H9 (cell line): ENCODE results near the gene METTL1. TPM values are rescaled to one million over a fixed set of nuclear protein-coding genes. Genes with fewer than 3 reads are reported as not detected.
A peak's percentile ranks its signal among the peaks of the same experiment; 100 is the strongest.

Source experiments
- DNase-seq: peaks from one replicate; pipeline ENCODE4 v3.0.0-alpha.2; 2017
- H2AFZ ChIP-seq: one replicate; pipeline ENCODE4 v1.6.1; 2013; ENCODE audit warnings: mild to moderate bottlenecking, low read length, control low read depth, moderate library complexity
- H2AK5ac ChIP-seq: 2 replicates; pipeline ENCODE4 v1.6.1; 2013; ENCODE audit warnings: low read length, control low read depth, mixed read lengths; ENCODE audit not compliant: insufficient read length
- H2BK120ac ChIP-seq: one replicate; pipeline ENCODE4 v1.6.1; 2013; ENCODE audit warnings: low read depth, mild to moderate bottlenecking, low read length, control low read depth, inconsistent platforms; ENCODE audit not compliant: poor library complexity, severe bottlenecking
- H2BK12ac ChIP-seq: 2 replicates; pipeline ENCODE4 v1.6.1; 2013; ENCODE audit warnings: low read length, control low read depth, mixed read lengths, low read depth; ENCODE audit not compliant: insufficient read length
- H2BK15ac ChIP-seq: 2 replicates; pipeline ENCODE4 v1.6.1; 2013; ENCODE audit warnings: low read depth, low read length, control low read depth
- H2BK20ac ChIP-seq: one replicate; pipeline ENCODE4 v1.6.1; 2013; ENCODE audit warnings: low read depth, mild to moderate bottlenecking, low read length, control low read depth, inconsistent platforms; ENCODE audit not compliant: poor library complexity, severe bottlenecking
- H2BK5ac ChIP-seq: 2 replicates; pipeline ENCODE4 v1.6.1; 2013; ENCODE audit warnings: low read length, control low read depth, mixed read lengths; ENCODE audit not compliant: insufficient read length
- H3K14ac ChIP-seq: 2 replicates; pipeline ENCODE4 v1.6.1; 2013; ENCODE audit warnings: low read length, control low read depth; ENCODE audit not compliant: insufficient read depth
- H3K18ac ChIP-seq: 2 replicates; pipeline ENCODE4 v1.6.1; 2013; ENCODE audit warnings: low read depth, mild to moderate bottlenecking, mixed read lengths, low read length, control low read depth; ENCODE audit not compliant: insufficient read length
- H3K23ac ChIP-seq: 2 replicates; pipeline ENCODE4 v1.6.1; 2013; ENCODE audit warnings: low read length, control low read depth, mixed read lengths, low read depth; ENCODE audit not compliant: insufficient read length
- H3K23me2 ChIP-seq: 2 replicates; pipeline ENCODE4 v1.6.1; 2013; ENCODE audit warnings: low read depth, mild to moderate bottlenecking, mixed read lengths, low read length, control low read depth; ENCODE audit not compliant: insufficient read length, poor library complexity, severe bottlenecking
- H3K27ac ChIP-seq: 2 replicates; pipeline ENCODE4 v1.5.1; 2013; ENCODE audit warnings: low read length, control low read depth, mixed read lengths, low read depth; ENCODE audit not compliant: insufficient read length
- H3K27me3 ChIP-seq: 2 replicates; pipeline ENCODE4 v1.6.1; 2013; ENCODE audit warnings: low read length, control low read depth, inconsistent platforms; ENCODE audit not compliant: insufficient read depth
- H3K4ac ChIP-seq: 2 replicates; pipeline ENCODE4 v1.6.1; 2013; ENCODE audit warnings: low read depth, mild to moderate bottlenecking, control low read depth, inconsistent platforms, low read length, moderate library complexity
- H3K4me1 ChIP-seq: 2 replicates; pipeline ENCODE4 v1.6.1; 2013; ENCODE audit warnings: low read length, control low read depth, inconsistent platforms; ENCODE audit not compliant: insufficient read depth
- H3K4me2 ChIP-seq: 2 replicates; pipeline ENCODE4 v1.6.1; 2013; ENCODE audit warnings: low read length, control low read depth, mixed read lengths; ENCODE audit not compliant: insufficient read length, insufficient read depth
- H3K56ac ChIP-seq: 2 replicates; pipeline ENCODE4 v1.6.1; 2013; ENCODE audit warnings: low read depth, mild to moderate bottlenecking, mixed read lengths, low read length, control low read depth; ENCODE audit not compliant: insufficient read length
- H3K79me1 ChIP-seq: 2 replicates; pipeline ENCODE4 v1.6.1; 2013; ENCODE audit warnings: low read depth, mild to moderate bottlenecking, moderate library complexity, low read length, control low read depth, inconsistent platforms; ENCODE audit not compliant: insufficient read depth, poor library complexity, severe bottlenecking
- H3K79me2 ChIP-seq: 2 replicates; pipeline ENCODE4 v1.6.1; 2013; ENCODE audit warnings: low read length, control low read depth, inconsistent platforms; ENCODE audit not compliant: insufficient read depth
- H3K9ac ChIP-seq: 2 replicates; pipeline ENCODE4 v1.6.1; 2013; ENCODE audit warnings: low read length, control low read depth, mixed read lengths; ENCODE audit not compliant: insufficient read length; ENCODE audit errors: extremely low read depth
- H3K9me3 ChIP-seq: one replicate; pipeline ENCODE4 v1.6.1; 2013; ENCODE audit warnings: low read depth, low read length, inconsistent platforms; ENCODE audit not compliant: control insufficient read depth
- H3T11ph ChIP-seq: one replicate; pipeline ENCODE4 v1.6.1; 2013; ENCODE audit warnings: mild to moderate bottlenecking, low read length, control low read depth, inconsistent platforms
- H4K20me1 ChIP-seq: one replicate; pipeline ENCODE4 v1.6.1; 2013; ENCODE audit not compliant: control insufficient read depth, insufficient read length, insufficient read depth
- H4K5ac ChIP-seq: 2 replicates; pipeline ENCODE4 v1.6.1; 2013; ENCODE audit warnings: low read depth, mild to moderate bottlenecking, mixed read lengths, low read length, control low read depth; ENCODE audit not compliant: insufficient read length
- H4K8ac ChIP-seq: replicated peaks from 2 replicates; pipeline ENCODE4 v1.6.1; 2013; ENCODE audit warnings: low read length, control low read depth, mixed read lengths, low read depth; ENCODE audit not compliant: insufficient read length
- H4K91ac ChIP-seq: 2 replicates; pipeline ENCODE4 v1.6.1; 2013; ENCODE audit warnings: low read depth, mild to moderate bottlenecking, moderate library complexity, mixed read lengths, low read length, control low read depth; ENCODE audit not compliant: insufficient read length
- H3K27ac Mint-ChIP-seq, 3 experiments: 2 replicates in 2 of 3; 3 replicates in 1 of 3; pipeline ENCODE4 v1.8.0; 2020 to 2021; ENCODE audit warnings: mixed read lengths in 3 of 3, mild to moderate bottlenecking in 1 of 3, moderate library complexity in 1 of 3
- H3K27me3 Mint-ChIP-seq: 2 replicates; pipeline ENCODE4 v1.8.0; 2021; ENCODE audit warnings: low read depth, mild to moderate bottlenecking, moderate library complexity, mixed read lengths
- H3K36me3 Mint-ChIP-seq, 3 experiments: 2 replicates in 2 of 3; 3 replicates in 1 of 3; pipeline ENCODE4 v1.8.0; 2020 to 2021; ENCODE audit warnings: low read depth in 3 of 3, mixed read lengths in 3 of 3; ENCODE audit not compliant: insufficient read depth in 1 of 3
- H3K4me1 Mint-ChIP-seq, 2 experiments: 2 replicates each; pipeline ENCODE4 v1.8.0; 2020; ENCODE audit warnings: mixed read lengths in 2 of 2
- H3K4me3 Mint-ChIP-seq, 2 experiments: 2 replicates in 1 of 2; 3 replicates in 1 of 2; pipeline ENCODE4 v1.8.0; 2020 to 2021; ENCODE audit warnings: mild to moderate bottlenecking in 2 of 2, mixed read lengths in 2 of 2, moderate library complexity in 1 of 2
- H3K9me3 Mint-ChIP-seq, 2 experiments: 2 replicates in 1 of 2; 3 replicates in 1 of 2; pipeline ENCODE4 v1.8.0; 2020; ENCODE audit warnings: mild to moderate bottlenecking in 2 of 2, mixed read lengths in 2 of 2, moderate library complexity in 1 of 2
- CTCF ChIP-seq: fragments of 200-600 bp; sonication (generic); conservative IDR thresholded peaks from 3 replicates; pipeline ENCODE4 v1.8.0; 2021; ENCODE audit warnings: antibody characterized with exemption, mild to moderate bottlenecking
- WGBS: extraction: QIAGEN DNeasy Blood & Tissue Kit; methylation state at CpG from one replicate; pipeline ENCODE4 v1.1.7; 2013; ENCODE audit warnings: missing lambda C conversion rate, low lambda C conversion rate, mixed read lengths; ENCODE audit not compliant: insufficient read length; ENCODE audit errors: extremely low coverage; 5-methylcytosine and 5-hydroxymethylcytosine counted together
- total RNA-seq: library from RNA; stranded (reverse); gene quantifications from 2 replicates; pipeline ENCODE4 v1.2.1, GENCODE V29; 2021

The METTL1 gene
- total RNA-seq, 1 experiment from 2014 or later = 58.4 TPM

- Histone ChIP-seq H2BK15ac (no peak within 1 kb of the TSS), H3K23ac (no peak within 1 kb of the TSS), H3K79me2 (peaks cover 13% of the 10 kb centered on the region; the same call in 1 of the 2 replicates), H4K5ac (peak within 1 kb of the TSS; percentile 44), H2AFZ (no peak within 1 kb of the TSS), H2BK120ac (no peak within 1 kb of the TSS), H3K9ac (peak within 1 kb of the TSS; percentile 94), H3K23me2 (peaks cover 17% of the 10 kb centered on the region), H3T11ph (no peak within 1 kb of the TSS), H3K14ac (peak within 1 kb of the TSS; percentile 87), H3K4me1 (0 out of 2 replicates have a peak, but pooled peaks cover 7% of the 10 kb centered on the region), H3K4me2 (peak within 1 kb of the TSS; percentile 83), H2BK5ac (no peak within 1 kb of the TSS), H3K56ac (no peak within 1 kb of the TSS), H3K79me1 (no peaks in the 10 kb centered on the region), H4K8ac (no peak within 1 kb of the TSS), H4K91ac (no peak within 1 kb of the TSS), H3K27ac (no peak within 1 kb of the TSS), H2BK12ac (no peak within 1 kb of the TSS), H4K20me1 (no peaks in the 10 kb centered on the region), H2BK20ac (no peak within 1 kb of the TSS), H3K4ac (no peak within 1 kb of the TSS), H3K9me3 (no peaks in the 10 kb centered on the region), H2AK5ac (peak within 1 kb of the TSS; percentile 52), H3K27me3 (peaks cover 11% of the 10 kb centered on the region), H3K18ac (peak within 1 kb of the TSS; percentile 50)
- Mint-ChIP-seq H3K4me1 (peaks cover 43 to 44% of the 10 kb centered on the region in 2 experiments), H3K27ac (peak within 1 kb of the TSS; percentile 82 to 100 (median 98)), H3K9me3 (peaks cover 0 to 2% of the 10 kb centered on the region in 2 experiments; a peak in 2 of 5 replicates), H3K36me3 (peaks cover 35 to 49% (median 45%) of the 10 kb centered on the region in 3 experiments), H3K4me3 (peak within 1 kb of the TSS; percentile 96 to 98), H3K27me3 (peaks cover 18% of the 10 kb centered on the region)
- no peak for TF ChIP-seq CTCF
- WGBS = no CpG with 5 or more reads among the region's 58 CpGs
- peak; percentile 100 for DNase-seq
These were observed 19.9 kb downstream of the METTL1 start, which contains the start of gene CDK4 for GRCh38 chr12:57751788-57752667. Gene CDK4, minus strand, starts transcription at chr12:57752310. Its CDS starts 593 bp downstream, at chr12:57751717.
